ENCODE measurements around the gene MEGF10. TPM values are rescaled to one million over a fixed set of nuclear protein-coding genes. Genes with fewer than 3 reads are reported as not detected.

Gene MEGF10
- total and polyA plus RNA-seq, 2 of the 8 experiments (the other 6 are each of a cell fraction or from before 2014, with no cell fraction given) = 38.2 to 53.1 TPM

DNA sequence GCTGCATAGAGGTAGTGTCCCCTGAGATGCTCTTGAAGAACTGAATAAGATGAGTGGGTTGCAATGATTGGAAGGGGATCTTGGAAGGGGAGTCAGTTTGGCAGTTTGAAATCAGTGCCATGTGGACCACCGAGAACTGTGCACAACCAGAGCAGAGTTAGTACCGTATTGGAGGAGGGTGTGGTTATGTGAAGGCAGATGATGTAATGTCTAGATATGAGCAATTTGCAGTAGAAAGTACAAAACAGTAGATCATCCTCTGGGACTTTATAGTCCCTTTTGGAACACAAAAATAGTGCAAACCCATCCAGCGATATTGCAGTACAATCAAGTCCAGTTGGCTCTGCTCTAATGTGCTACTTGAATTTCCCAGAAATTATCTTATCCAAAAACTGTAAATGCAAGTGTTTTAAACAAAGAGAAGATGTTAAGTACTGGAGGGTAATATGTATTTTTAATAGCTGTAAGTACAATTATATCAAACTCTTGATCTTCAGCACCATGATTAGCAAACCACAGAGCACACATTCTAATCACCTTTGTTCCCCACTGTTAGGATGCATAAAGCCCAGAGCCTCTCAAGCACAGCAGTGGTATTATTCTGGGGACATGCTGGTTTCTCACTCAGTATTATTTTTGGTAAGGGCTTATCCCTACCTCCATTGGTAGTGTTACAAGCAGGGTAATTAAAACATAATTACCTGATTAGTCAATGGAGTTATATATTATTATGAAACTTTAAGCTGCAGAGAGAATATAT lies 41.5 kb downstream of the MEGF10 start (continued):
- no peak for TF ChIP-seq BRCA1 (IDR thresholded peaks at IDR 0.05; ENCODE audit: low read depth, low read length)
- TF ChIP-seq BACH1 (IDR thresholded peaks at IDR 0.05; ENCODE audit: low read length) = no peak

All from H1 (cell line).